GM19463 (cell line): ENCODE data around the gene RDH14.

Experiments
- ATAC-seq: cut with Tn5 transposase; IDR thresholded peaks from one replicate; pipeline ENCODE4 v1.9.1; 2021; ENCODE audit warnings: mild to moderate bottlenecking, moderate library complexity; ENCODE audit not compliant: unreplicated experiment

The RDH14 gene

GRCh38 chr2:18522484-18523146 lies 37.8 kb downstream of the RDH14 start:
- ATAC-seq = no peak

- ATAC-seq = peak; percentile 83
These were observed 39.7 kb downstream of the RDH14 start for GRCh38 chr2:18520451-18521425.

- no peak for ATAC-seq
These were observed 40.5 kb downstream of the RDH14 start for GRCh38 chr2:18519914-18520450.

GRCh38 chr2:18518116-18519111 lies 42.0 kb downstream of the RDH14 start:
- no peak for ATAC-seq

GRCh38 chr2:18517386-18517785 lies 43.1 kb downstream of the RDH14 start:
- no peak for ATAC-seq

- no peak for ATAC-seq
These were observed 44.3 kb downstream of the RDH14 start for GRCh38 chr2:18516112-18516511.

GRCh38 chr2:18514526-18515461 lies 45.7 kb downstream of the RDH14 start:
- no peak for ATAC-seq

- ATAC-seq = no peak
These were observed 49.7 kb downstream of the RDH14 start for GRCh38 chr2:18510775-18511174.

- no peak for ATAC-seq
These were observed 53.5 kb downstream of the RDH14 start for GRCh38 chr2:18506883-18507509.

- ATAC-seq = no peak
These were observed 54.6 kb downstream of the RDH14 start for GRCh38 chr2:18505703-18506341.
